Stimulated activated CD4-positive, alpha-beta T cell treated with anti-CD3 and anti-CD28 coated beads, TNF-alpha, amount 100 ng/mL, for 24 hours (primary cell): Measurements from ENCODE around the gene SFMBT2.

ENCODE experiments used
- DNase-seq, 3 experiments: peaks; one replicate each; pipeline ENCODE4 v3.0.0-alpha.2; 2020; ENCODE audit warnings: low read depth in 3 of 3

The SFMBT2 gene

GRCh38 chr10:7365027-7365745 is 45.6 kb downstream of the SFMBT2 start:
- DNase-seq = no peak

GRCh38 chr10:7364474-7364873 is 46.4 kb downstream of the SFMBT2 start:
- DNase-seq = no peak

GRCh38 chr10:7363700-7364099 is 47.1 kb downstream of the SFMBT2 start:
- DNase-seq = no peak

- no peak for DNase-seq
Measured at GRCh38 chr10:7362471-7362870, 48.4 kb downstream of the SFMBT2 start.

GRCh38 chr10:7361316-7361715 is 49.5 kb downstream of the SFMBT2 start:
- no peak for DNase-seq

- no peak for DNase-seq
Measured at GRCh38 chr10:7359954-7360353, 50.9 kb downstream of the SFMBT2 start.

GRCh38 chr10:7359356-7359755 is 51.5 kb downstream of the SFMBT2 start:
- DNase-seq = no peak

- no peak for DNase-seq
Measured at GRCh38 chr10:7357193-7357592, 53.6 kb downstream of the SFMBT2 start.

- DNase-seq = no peak
Measured at GRCh38 chr10:7354330-7355047, 56.3 kb downstream of the SFMBT2 start.

- DNase-seq = no peak
Measured at GRCh38 chr10:7351894-7352293, 58.9 kb downstream of the SFMBT2 start.

- DNase-seq = no peak
Measured at GRCh38 chr10:7350541-7351195, 60.2 kb downstream of the SFMBT2 start.

GRCh38 chr10:7345717-7346116 is 65.1 kb downstream of the SFMBT2 start:
- DNase-seq = no peak

GRCh38 chr10:7343040-7343439 is 67.8 kb downstream of the SFMBT2 start:
- no peak for DNase-seq

GRCh38 chr10:7340179-7340874 is 70.5 kb downstream of the SFMBT2 start:
- DNase-seq = no peak

- DNase-seq = no peak
Measured at GRCh38 chr10:7339510-7339909, 71.3 kb downstream of the SFMBT2 start.

GRCh38 chr10:7338469-7338868 is 72.4 kb downstream of the SFMBT2 start:
- DNase-seq = no peak

GRCh38 chr10:7337431-7338171 is 73.2 kb downstream of the SFMBT2 start:
- DNase-seq = peak in 1 of 3 experiments; percentile 16

GRCh38 chr10:7335977-7336376 is 74.9 kb downstream of the SFMBT2 start:
- no peak for DNase-seq

- no peak for DNase-seq
Measured at GRCh38 chr10:7334642-7334964, 76.2 kb downstream of the SFMBT2 start.

- no peak for DNase-seq
Measured at GRCh38 chr10:7333961-7334641, 76.7 kb downstream of the SFMBT2 start.

GRCh38 chr10:7329219-7329618 is 81.6 kb downstream of the SFMBT2 start:
- DNase-seq = no peak
